HCT116 (cell line): Measurements from ENCODE around the gene C4A.

Experiments
- CBX3 ChIP-seq: IDR thresholded peaks from 2 replicates; pipeline ENCODE4 v1.6.1; 2012; ENCODE audit warnings: low read depth
- CTCF ChIP-seq, 3 experiments: fragments of 200-600 bp in 1 of 3; sonication (generic) in 1 of 3; IDR thresholded peaks in 2 of 3; conservative IDR thresholded peaks in 1 of 3; 2 replicates each; pipeline ENCODE4 v1.5.1; 2012 to 2017; ENCODE audit warnings: low read depth in 2 of 3, low read length in 2 of 3, antibody characterized with exemption in 1 of 3, borderline replicate concordance in 1 of 3, control low read depth in 1 of 3, mild to moderate bottlenecking in 1 of 3, mixed read lengths in 1 of 3, mixed run types in 1 of 3, moderate library complexity in 1 of 3; ENCODE audit not compliant: insufficient read depth in 1 of 3
- EGR1 ChIP-seq: IDR thresholded peaks from 2 replicates; pipeline ENCODE4 v1.6.1; 2012; ENCODE audit warnings: low read depth
- EZH2 ChIP-seq: fragments of 200-600 bp; sonication (generic); IDR thresholded peaks from 2 replicates; pipeline ENCODE4 v1.6.1; 2017; ENCODE audit warnings: antibody characterized with exemption, mixed run types
- JUND ChIP-seq: IDR thresholded peaks from 2 replicates; pipeline ENCODE4 v1.6.1; 2012
- POLR2A ChIP-seq: IDR thresholded peaks from 2 replicates; pipeline ENCODE4 v1.7.0; 2011; ENCODE audit warnings: borderline replicate concordance; ENCODE audit not compliant: insufficient read depth, insufficient read length; ENCODE audit errors: extremely low read depth
- POLR2AphosphoS5 ChIP-seq: IDR thresholded peaks from 2 replicates; pipeline ENCODE4 v1.6.1; 2011; ENCODE audit warnings: mild to moderate bottlenecking, low read depth, low read length, moderate library complexity
- REST ChIP-seq: IDR thresholded peaks from 2 replicates; pipeline ENCODE4 v1.6.1; 2012; ENCODE audit warnings: low read depth
- SP1 ChIP-seq: IDR thresholded peaks from 2 replicates; pipeline ENCODE4 v1.6.1; 2012; ENCODE audit warnings: low read depth
- TCF7L2 ChIP-seq: IDR thresholded peaks from 2 replicates; pipeline ENCODE4 v1.7.0; 2011; ENCODE audit warnings: borderline replicate concordance, inconsistent platforms; ENCODE audit not compliant: insufficient read depth, insufficient read length; ENCODE audit errors: extremely low read depth
- YY1 ChIP-seq: IDR thresholded peaks from 2 replicates; pipeline ENCODE4 v1.6.1; 2011; ENCODE audit warnings: low read length, low read depth, moderate library complexity, mild to moderate bottlenecking; ENCODE audit not compliant: insufficient replicate concordance; ENCODE audit errors: extremely low read depth

- TF ChIP-seq CTCF (IDR thresholded peaks at IDR 0.05 in 2 of 3, conservative IDR thresholded peaks at IDR 0.05 in 1 of 3; ENCODE audit: borderline replicate concordance in 1 of 3, insufficient read depth in 1 of 3, low read depth in 2 of 3, low read length in 2 of 3) (no peak), TCF7L2 (no peak), EGR1 (no peak), JUND (no peak), SP1 (no peak), POLR2A (no peak), EZH2 (no peak), CBX3 (no peak), POLR2AphosphoS5 (no peak), YY1 (no peak), REST (no peak)
Observed at GRCh38 chr6:31943742-31944141, 38.1 kb upstream of the C4A start.
